ENCODE data around the gene YPEL1. TPM values are rescaled to one million over a fixed set of nuclear protein-coding genes. Genes with fewer than 3 reads are reported as not detected.

The YPEL1 gene
- total and polyA plus RNA-seq, 2 of the 8 experiments (the other 6 are each of a cell fraction or from before 2014, with no cell fraction given), result 6.0 to 6.7 TPM

DNA sequence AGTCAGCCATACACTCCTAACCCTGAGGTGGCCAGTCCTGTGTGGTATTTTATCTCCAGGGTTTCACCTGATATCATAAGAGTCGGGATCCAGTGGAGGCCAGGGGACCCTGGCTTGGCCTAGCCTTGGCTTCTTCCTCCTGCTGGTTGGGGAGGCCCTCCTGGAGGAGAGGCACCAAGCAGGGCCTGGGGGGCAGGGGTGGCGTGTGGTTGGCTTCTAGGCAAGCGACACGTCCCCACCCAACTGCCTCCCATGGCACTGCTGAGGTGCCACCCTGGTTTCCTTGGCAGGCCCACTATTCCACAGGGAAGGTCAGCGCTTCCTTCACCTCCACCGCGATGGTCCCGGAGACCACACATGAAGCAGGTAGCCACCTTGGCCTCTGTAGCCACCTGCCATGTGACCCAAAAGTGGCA lies 49.4 kb downstream of the YPEL1 start (continued):
- TF ChIP-seq CHD7 (IDR thresholded peaks at IDR 0.05; ENCODE audit: insufficient replicate concordance, low read length), result no peak
- TF ChIP-seq EP300 (IDR thresholded peaks at IDR 0.05; ENCODE audit: borderline replicate concordance in 1 of 2, low read depth in 2 of 2, low read length in 2 of 2), result no peak
- TF ChIP-seq NANOG (IDR thresholded peaks at IDR 0.05; ENCODE audit: insufficient read depth, low read depth, low read length, poor library complexity, severe bottlenecking), result no peak
- TF ChIP-seq BCL11A (IDR thresholded peaks at IDR 0.05; ENCODE audit: low read depth in 2 of 2, low read length in 2 of 2), result no peak
- no peak for TF ChIP-seq GTF2F1 (IDR thresholded peaks at IDR 0.05; ENCODE audit: borderline replicate concordance, low read depth, low read length)
- no peak for TF ChIP-seq MAFK (IDR thresholded peaks at IDR 0.05; ENCODE audit: low read depth, low read length)
- no peak for TF ChIP-seq POU5F1 (IDR thresholded peaks at IDR 0.05; ENCODE audit: low read depth, low read length)
- TF ChIP-seq, protein P1, sequence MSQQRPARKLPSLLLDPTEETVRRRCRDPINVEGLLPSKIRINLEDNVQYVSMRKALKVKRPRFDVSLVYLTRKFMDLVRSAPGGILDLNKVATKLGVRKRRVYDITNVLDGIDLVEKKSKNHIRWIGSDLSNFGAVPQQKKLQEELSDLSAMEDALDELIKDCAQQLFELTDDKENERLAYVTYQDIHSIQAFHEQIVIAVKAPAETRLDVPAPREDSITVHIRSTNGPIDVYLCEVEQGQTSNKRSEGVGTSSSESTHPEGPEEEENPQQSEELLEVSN (IDR thresholded peaks at IDR 0.05), result no peak
- no peak for TF ChIP-seq JUND (IDR thresholded peaks at IDR 0.05; ENCODE audit: low read length)
- TF ChIP-seq KDM5A (IDR thresholded peaks at IDR 0.05; ENCODE audit: low read length), result no peak
- no peak for TF ChIP-seq FOSL1 (IDR thresholded peaks at IDR 0.05; ENCODE audit: insufficient read depth, low read depth, low read length)

Data from H1 (cell line).